Measurements from ENCODE around the gene DCAF4L1.

DCAF4L1 gene

GRCh38 chr4:41989994-41990364 lies 8.4 kb downstream of the DCAF4L1 start:
- no peaks in the 10 kb centered on the region for H3K27me3 ChIP-seq (ENCODE audit: insufficient read depth, poor library complexity, severe bottlenecking)
- H3K4me3 ChIP-seq (replicated peaks; ENCODE audit: insufficient read depth, low read length) = peak overlapping the region; percentile 98
- no peak for DNase-seq (ENCODE audit: low read depth in 1 of 2, low spot score in 1 of 2)
- H3K27ac ChIP-seq (replicated peaks) = peak overlapping the region; percentile 85
- no peak for TF ChIP-seq SPI1 (IDR thresholded peaks at IDR 0.05; ENCODE audit: borderline replicate concordance, low read depth)
- no peak for TF ChIP-seq REST (IDR thresholded peaks at IDR 0.05; ENCODE audit: insufficient replicate concordance, low read depth)
- TF ChIP-seq GABPA (IDR thresholded peaks at IDR 0.05; ENCODE audit: low read depth) = no peak
- no peak for TF ChIP-seq CTCF (IDR thresholded peaks at IDR 0.05; ENCODE audit: insufficient read depth, low read length)
- no peak for TF ChIP-seq POLR2AphosphoS5 (IDR thresholded peaks at IDR 0.05; ENCODE audit: low read depth)

- Histone ChIP-seq H3K27me3 (ENCODE audit: insufficient read depth, poor library complexity, severe bottlenecking) (no peaks in the 10 kb centered on the region), H3K4me3 (replicated peaks; ENCODE audit: insufficient read depth, low read length) (peak within 1 kb of the TSS; percentile 98), H3K27ac (replicated peaks) (peak within 1 kb of the TSS; percentile 85)
- TF ChIP-seq REST (IDR thresholded peaks at IDR 0.05; ENCODE audit: insufficient replicate concordance, low read depth) (no peak), CTCF (IDR thresholded peaks at IDR 0.05; ENCODE audit: insufficient read depth, low read length) (no peak), POLR2AphosphoS5 (IDR thresholded peaks at IDR 0.05; ENCODE audit: low read depth) (peak; percentile 93), GABPA (IDR thresholded peaks at IDR 0.05; ENCODE audit: low read depth) (peak; percentile 80), SPI1 (IDR thresholded peaks at IDR 0.05; ENCODE audit: borderline replicate concordance, low read depth) (no peak)
- DNase-seq (ENCODE audit: low read depth in 1 of 2, low spot score in 1 of 2) = peak; percentile 87 to 96
These were observed 9.0 kb downstream of the DCAF4L1 start, which contains the start of gene SLC30A9 for GRCh38 chr4:41990365-41991111. Gene SLC30A9, plus strand, starts transcription at chr4:41990530. Its CDS starts 122 bp downstream, at chr4:41990652.

GRCh38 chr4:41991916-41992767 lies 10.6 kb downstream of the DCAF4L1 start:
- DNase-seq (ENCODE audit: low read depth in 1 of 2, low spot score in 1 of 2) = no peak
- Histone ChIP-seq H3K4me3 (replicated peaks; ENCODE audit: insufficient read depth, low read length) (no peak overlapping the region), H3K27me3 (ENCODE audit: insufficient read depth, poor library complexity, severe bottlenecking) (no peaks in the 10 kb centered on the region), H3K27ac (replicated peaks) (no peak overlapping the region)
- TF ChIP-seq CTCF (IDR thresholded peaks at IDR 0.05; ENCODE audit: insufficient read depth, low read length) = no peak
- no peak for TF ChIP-seq POLR2AphosphoS5 (IDR thresholded peaks at IDR 0.05; ENCODE audit: low read depth)
- no peak for TF ChIP-seq SPI1 (IDR thresholded peaks at IDR 0.05; ENCODE audit: borderline replicate concordance, low read depth)
- no peak for TF ChIP-seq REST (IDR thresholded peaks at IDR 0.05; ENCODE audit: insufficient replicate concordance, low read depth)
- TF ChIP-seq GABPA (IDR thresholded peaks at IDR 0.05; ENCODE audit: low read depth) = no peak
